Fibroblast of upper back skin (primary cell): ENCODE measurements around the gene HCK.
A peak's percentile ranks its signal among the peaks of the same experiment; 100 is the strongest.
"Not testable (repeated sequence)": the region's sequence is repeated elsewhere in the genome, so short reads cannot be mapped to it uniquely, and the experiment has no call there.

Experiments
- DNase-seq: peaks from one replicate; pipeline ENCODE4 v3.0.0-alpha.2; 2013

Gene HCK

DNA sequence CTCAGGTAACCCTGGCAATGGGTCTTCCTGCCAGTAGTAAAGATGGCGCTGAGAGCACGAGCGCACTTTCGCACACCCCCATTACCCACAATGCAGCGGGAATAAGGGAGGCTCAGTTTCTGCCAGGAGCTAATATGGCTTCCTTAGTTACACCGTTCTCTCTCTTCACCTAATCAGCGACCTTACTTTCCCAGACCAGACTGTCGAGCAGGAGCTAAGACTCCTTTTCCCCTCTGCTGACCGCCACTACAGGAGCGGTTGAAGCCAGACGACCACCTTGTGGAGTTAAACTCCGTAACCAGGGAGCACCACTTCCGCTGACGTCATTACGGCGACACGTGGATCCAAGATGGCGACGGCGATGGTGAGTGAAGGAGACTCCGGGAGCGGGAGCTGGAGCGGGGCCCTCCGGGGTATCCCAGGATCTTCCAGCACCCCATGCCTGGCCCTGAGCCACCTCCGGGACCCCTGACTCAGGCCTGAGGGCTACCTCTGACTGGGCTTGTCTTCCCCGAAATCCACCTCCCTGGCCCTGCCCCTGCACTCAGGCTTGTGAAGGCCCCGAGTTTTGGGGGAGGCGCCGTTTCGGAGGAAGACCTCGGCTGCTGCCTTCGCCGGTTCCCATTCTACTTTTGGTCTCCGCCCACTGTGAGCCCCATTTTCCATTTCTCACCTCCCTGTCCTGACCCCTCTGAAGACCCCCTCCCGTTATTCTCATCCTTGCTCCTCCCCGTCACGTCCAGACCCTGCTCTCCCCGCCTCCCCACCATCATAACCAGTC, 57.5 kb downstream of the HCK start, which contains the start of gene TM9SF4:
Gene TM9SF4, plus strand, starts transcription at position 323 of the 781 bp plus-strand sequence. Its CDS starts 27 bp downstream, at position 350.
- peak; percentile 96 for DNase-seq

DNA sequence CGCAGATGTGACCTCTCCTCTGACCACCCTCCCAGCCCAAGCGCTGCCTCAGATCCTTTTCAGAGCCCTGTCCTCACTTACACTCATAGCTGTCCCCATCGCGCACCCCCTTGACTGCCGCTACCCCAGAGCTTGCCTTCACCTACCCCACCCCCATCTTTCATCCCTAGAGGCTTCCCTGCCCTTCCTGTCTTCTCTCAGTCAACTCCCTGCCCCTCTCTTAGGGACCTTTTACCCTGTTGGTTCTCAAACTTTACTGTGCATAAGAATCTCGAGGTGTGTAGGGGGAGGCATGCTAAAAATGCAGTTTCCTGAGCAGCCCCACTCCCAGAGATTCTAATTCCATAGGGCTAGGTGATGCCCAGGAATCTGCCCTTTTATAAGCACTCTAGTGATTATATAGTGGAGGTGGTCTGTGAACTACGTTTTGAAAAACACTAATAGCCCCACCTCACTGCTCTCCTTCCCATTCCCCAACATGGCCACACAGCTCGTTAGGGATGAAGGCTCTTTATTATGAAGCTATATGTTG, 58.2 kb downstream of the HCK start:
- no peak for DNase-seq

GRCh38 chr20:32110727-32111126, 58.7 kb downstream of the HCK start:
- DNase-seq: no peak

DNA sequence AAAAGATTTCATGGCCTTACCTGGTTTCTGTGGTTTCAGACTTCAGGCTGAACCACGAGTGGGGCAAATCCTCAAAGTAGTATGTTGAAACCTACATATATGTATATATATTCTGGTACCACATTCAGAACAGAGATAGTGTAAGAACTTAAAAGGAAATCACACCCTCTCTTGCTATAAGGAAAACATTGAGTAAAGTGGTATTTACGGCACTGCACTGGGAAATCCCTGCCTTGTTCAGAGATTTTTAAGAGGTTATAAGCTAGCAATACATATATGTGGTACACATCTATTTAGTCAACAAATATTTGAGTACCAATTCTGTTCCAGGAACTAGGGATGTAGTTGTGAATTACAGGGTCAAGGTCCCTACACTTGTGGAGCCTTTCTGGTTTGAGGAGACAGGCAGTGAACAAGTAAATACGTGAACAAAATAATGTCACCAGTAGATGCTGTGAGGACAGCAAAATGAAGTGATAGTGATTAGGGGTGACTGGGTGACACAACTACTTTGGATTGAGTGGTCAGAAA, 59.2 kb downstream of the HCK start:
- no peak for DNase-seq

GRCh38 chr20:32111753-32112152, 59.7 kb downstream of the HCK start:
- no peak for DNase-seq

GRCh38 chr20:32112841-32113240, 60.8 kb downstream of the HCK start:
- no peak for DNase-seq

- DNase-seq: no peak
Observed at GRCh38 chr20:32113591-32114260, 61.7 kb downstream of the HCK start.

DNA sequence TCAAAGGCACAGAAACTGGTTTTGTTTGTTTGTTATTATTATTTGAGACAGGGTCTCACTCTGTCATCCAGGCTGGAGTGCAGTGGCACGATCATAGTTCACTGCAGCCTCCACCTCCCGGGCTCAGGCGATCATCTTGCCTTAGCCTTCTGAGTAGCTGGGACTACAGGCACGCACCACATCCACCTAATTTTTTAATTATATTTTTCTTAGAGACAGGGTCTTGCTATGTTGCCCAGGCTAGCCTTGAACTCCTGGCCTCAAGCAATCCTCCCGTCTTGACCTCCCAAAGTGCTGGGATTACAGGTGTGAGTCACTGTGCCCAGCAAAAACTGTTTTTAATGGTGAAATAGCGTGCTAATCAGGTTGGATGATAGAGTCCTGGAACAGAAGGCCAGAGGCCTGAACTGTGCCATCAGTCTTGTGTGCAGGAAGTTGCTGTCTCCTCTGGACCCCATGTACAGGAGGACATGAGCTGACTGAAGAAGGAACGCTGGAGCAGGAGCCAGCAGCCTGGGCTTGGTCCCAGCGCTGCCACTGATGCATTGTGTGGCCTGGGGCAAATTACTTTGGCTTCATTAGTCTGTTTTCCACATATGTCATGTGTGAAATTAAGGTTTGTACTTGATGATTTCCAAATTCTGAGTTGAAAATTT, 62.4 kb downstream of the HCK start:
- DNase-seq: no peak

DNA sequence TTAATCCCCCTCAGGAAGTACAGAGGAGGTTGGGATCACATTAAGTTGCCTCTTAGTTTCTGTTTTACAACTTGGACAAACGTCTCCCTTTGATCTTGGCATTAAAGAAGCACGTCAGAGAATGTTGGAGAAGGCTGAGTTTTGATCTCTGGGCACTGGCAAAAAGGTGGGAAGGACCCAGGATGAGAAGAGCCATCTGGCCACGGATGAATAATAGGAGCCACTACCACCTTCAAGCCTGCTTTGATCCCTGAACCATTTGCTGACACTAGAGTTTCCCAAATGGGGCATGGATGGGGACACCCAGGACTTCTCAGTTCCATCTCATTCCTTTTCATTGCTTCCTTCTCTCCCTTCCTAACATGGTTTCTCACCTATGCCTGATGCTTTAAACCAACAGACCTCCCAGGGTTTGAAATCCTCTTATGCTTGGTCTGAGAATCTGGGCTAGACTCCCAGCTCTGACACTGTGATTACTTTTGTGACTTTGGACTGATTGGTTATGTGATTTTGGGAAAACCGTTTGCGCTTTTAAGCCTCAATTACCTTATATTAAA, 63.2 kb downstream of the HCK start:
- no peak for DNase-seq

DNA sequence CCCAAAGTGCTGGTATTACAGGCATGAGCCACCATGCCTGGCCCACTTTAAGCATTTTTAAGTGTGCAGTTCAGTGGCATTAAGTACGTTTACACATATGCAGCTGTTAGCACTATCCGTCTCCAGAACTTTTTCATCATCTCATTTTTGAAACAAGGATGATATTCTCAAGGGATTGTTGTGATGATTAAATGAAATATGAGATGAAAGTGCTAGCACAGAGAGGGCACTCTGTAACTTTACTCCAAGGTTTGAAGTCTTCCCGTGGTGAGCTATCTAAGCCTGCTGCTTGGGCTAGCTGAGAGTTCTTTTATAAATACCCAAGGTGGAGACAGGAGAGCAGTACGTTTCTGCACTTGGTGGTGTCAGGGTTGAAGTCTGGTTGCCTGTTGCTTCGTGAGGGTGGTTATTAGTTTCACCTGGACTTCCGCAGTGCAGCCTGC, 64.1 kb downstream of the HCK start:
- peak; percentile 32 for DNase-seq

DNA sequence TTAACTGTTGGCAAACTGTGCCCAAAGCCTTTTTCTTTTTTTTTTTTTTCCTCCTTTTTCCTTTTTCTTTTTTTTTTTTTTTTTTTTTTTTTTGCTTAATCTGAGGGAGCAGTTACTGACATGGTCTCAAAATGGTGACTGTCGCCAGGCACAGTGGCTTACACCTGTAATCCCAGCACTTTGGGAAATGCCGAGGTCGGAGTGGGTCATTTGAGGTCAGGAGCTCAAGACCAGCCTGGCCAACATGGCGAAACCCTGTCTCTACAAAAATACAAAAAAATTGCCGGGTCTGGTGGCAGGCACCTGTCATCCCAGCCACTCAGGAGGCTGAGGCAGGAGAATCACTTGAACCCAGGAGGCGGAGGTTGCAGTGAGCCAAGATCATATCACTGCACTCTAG, 64.8 kb downstream of the HCK start:
- DNase-seq: not testable (repeated sequence)

- DNase-seq: not testable (repeated sequence)
Observed at GRCh38 chr20:32118427-32118826, 66.4 kb downstream of the HCK start.

DNA sequence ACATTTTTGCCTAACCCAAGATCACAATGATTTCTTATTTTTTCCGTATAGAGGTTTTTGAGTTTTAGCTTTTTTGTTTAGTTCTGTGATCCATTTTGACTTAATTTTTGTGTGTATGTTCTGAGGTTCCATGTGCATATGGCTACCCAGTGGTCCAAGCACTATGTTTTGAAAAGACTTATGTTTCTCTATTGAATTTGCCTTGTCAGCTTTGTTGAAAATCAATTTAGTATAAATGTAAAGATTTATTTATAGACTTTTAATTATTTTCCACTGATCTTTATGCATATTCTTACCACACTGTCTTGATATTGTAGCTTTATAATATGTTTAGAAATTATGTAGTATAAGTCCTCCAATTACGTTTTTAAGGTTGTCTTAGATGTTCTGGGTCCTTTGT, 67.7 kb downstream of the HCK start:
- DNase-seq: no peak

- not testable (repeated sequence) for DNase-seq
Observed at GRCh38 chr20:32121908-32122307, 69.9 kb downstream of the HCK start.

DNA sequence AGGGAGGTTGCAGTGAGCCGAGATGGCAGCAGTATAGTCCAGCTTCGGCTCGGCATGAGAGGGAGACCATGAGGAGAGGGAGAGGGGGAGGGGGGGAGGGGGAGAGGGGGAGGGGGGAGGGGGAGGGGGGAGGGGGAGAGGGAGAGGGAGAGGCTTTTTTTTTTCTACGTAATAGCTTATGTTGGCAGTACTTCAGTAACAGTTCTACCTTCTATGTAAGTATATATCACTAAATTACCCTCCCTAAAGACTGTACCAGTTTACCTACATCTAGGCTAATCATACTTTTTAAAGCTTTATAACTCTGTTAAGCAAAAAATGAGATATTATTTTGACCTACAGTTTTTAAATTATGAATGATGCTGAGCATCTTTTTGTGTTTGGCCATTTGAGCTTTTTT, 71.0 kb downstream of the HCK start:
- DNase-seq: no peak

- no peak for DNase-seq
Observed at GRCh38 chr20:32124916-32125454, 72.9 kb downstream of the HCK start.

DNA sequence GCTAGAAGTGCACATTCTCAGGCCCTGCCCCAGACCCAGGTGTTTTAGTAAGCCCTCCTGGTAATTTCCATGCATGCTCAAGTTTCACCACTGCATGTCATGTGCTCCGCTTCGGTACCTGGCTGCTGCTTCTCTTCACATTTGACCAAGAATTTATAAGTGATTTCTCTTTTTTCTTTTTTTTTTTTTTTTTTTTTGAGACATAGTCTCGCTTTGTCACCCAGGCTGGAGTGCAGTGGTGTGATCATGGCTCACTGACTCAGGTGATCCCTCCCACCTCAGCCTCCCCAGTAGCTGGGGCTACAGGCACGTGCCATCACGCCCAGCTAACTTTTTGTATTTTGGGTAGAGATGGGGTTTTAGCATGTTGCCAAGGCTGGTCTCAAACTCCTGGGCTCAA, 73.5 kb downstream of the HCK start:
- no peak for DNase-seq

DNA sequence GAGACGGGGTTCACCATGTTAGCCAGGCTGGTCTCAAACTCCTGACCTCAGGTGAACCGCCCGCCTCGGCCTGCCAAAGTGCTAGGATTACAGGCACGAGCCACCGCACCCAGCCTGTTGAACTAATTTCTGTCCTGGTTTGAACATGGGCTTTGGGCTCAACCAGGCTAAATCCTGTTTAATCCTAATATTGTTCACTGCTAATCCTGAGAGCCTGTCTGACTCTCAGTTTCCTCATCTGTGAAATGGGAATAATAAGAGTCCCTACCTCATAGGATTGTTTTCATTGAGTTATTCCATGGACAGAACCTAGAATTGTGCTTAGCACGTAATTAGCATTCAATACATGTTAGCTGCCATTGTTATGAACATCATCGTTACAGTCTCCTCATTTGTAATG, 74.9 kb downstream of the HCK start:
- DNase-seq: no peak

DNA sequence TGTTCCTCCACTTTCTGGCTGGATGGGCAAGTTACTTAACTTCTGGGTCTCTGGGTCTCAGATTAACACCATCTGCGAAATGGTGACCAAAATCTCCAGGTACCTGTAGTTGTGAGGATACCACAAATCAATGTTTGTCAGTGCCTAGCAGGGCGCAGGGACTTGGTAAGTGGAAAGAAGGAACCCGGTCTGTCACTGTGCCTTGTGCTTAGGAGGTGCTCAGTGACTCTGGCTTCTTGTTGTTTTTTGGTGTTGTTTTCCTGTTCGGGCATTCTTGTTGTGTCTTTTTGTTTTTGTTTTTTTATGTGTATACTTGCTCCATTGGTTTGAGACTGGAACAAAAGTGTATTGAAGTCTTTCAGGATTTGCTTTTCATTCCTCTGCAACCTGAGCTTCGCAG, 75.3 kb downstream of the HCK start:
- DNase-seq: no peak

GRCh38 chr20:32128167-32128566, 76.1 kb downstream of the HCK start:
- no peak for DNase-seq

DNA sequence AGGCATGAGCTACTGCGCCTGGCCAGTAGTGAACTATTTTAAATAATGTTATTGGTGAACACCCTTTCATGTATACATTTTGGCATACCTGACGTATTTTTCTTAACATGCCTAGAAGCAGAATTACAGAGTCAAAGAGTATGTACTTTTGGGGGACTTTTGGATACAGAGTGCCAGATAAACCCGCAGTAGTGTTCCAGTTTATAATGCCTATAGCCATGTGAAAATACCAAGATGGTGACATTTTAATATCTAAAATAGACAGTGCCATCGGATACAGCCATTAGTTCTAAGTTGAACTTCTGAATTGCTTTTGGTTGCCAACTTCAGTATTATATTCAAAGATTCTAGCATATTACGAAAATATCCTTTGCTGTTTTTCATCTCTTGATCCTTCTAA, 77.8 kb downstream of the HCK start:
- DNase-seq: no peak

- DNase-seq: no peak
Observed at GRCh38 chr20:32130352-32130751, 78.3 kb downstream of the HCK start.

- DNase-seq: no peak
Observed at GRCh38 chr20:32130965-32131364, 78.9 kb downstream of the HCK start.
